OCI-LY1 (cell line): ENCODE measurements around the gene RASD2.

ENCODE experiments used
- H2AFZ ChIP-seq: fragments of 200-600 bp; sonication (generic), shearing (Covaris generic); 2 replicates; pipeline ENCODE4 v1.6.0; 2014; ENCODE audit warnings: antibody characterized with exemption, mild to moderate bottlenecking, low read length
- H3F3A ChIP-seq: fragments of 200-600 bp; sonication (generic), shearing (Covaris generic); 2 replicates; pipeline ENCODE4 v1.6.0; 2014; ENCODE audit warnings: mild to moderate bottlenecking, antibody characterized with exemption, low read length, moderate library complexity; ENCODE audit not compliant: insufficient read depth
- H3K27ac ChIP-seq: fragments of 200-600 bp; sonication (generic); 2 replicates; pipeline ENCODE4 v1.5.1; 2014; ENCODE audit warnings: low read length, mixed run types, mild to moderate bottlenecking, low read depth; ENCODE audit not compliant: poor library complexity, severe bottlenecking
- H3K27me3 ChIP-seq: fragments of 200-600 bp; sonication (generic); 2 replicates; pipeline ENCODE4 v1.6.0; 2014; ENCODE audit warnings: antibody characterized with exemption, mild to moderate bottlenecking, low read length, moderate library complexity; ENCODE audit not compliant: insufficient read depth
- H3K36me3 ChIP-seq: fragments of 200-600 bp; sonication (generic); 2 replicates; pipeline ENCODE4 v1.6.1; 2014; ENCODE audit warnings: mild to moderate bottlenecking, antibody characterized with exemption, low read length, moderate library complexity, mixed read lengths; ENCODE audit not compliant: insufficient read depth
- H3K4me1 ChIP-seq: fragments of 200-600 bp; sonication (generic); 2 replicates; pipeline ENCODE4 v1.5.1; 2014; ENCODE audit warnings: mild to moderate bottlenecking, low read length, moderate library complexity; ENCODE audit not compliant: insufficient read depth, severe bottlenecking
- H3K4me2 ChIP-seq: fragments of 200-600 bp; sonication (generic), shearing (Covaris generic); 2 replicates; pipeline ENCODE4 v1.6.1; 2014; ENCODE audit warnings: low read length
- H3K4me3 ChIP-seq: fragments of 200-600 bp; sonication (generic); 2 replicates; pipeline ENCODE4 v1.5.1; 2014; ENCODE audit warnings: low read length, low read depth, mild to moderate bottlenecking, mixed read lengths; ENCODE audit not compliant: poor library complexity, severe bottlenecking
- H3K79me2 ChIP-seq: fragments of 200-600 bp; shearing (Covaris generic); 2 replicates; pipeline ENCODE4 v1.6.1; 2016; ENCODE audit warnings: mixed run types, low read length, mixed read lengths; ENCODE audit not compliant: insufficient read depth
- H3K9ac ChIP-seq: fragments of 200-600 bp; sonication (generic), shearing (Covaris generic); 2 replicates; pipeline ENCODE4 v1.6.1; 2014; ENCODE audit warnings: mild to moderate bottlenecking, low read length, mixed read lengths
- H3K9me2 ChIP-seq: fragments of 200-600 bp; sonication (generic), shearing (Covaris generic); 2 replicates; pipeline ENCODE4 v1.6.1; 2014; ENCODE audit warnings: low read depth, mild to moderate bottlenecking, low read length, mixed read lengths
- H3K9me3 ChIP-seq: fragments of 200-600 bp; shearing (Covaris generic); 2 replicates; pipeline ENCODE4 v1.6.1; 2014; ENCODE audit warnings: low read length, mixed read lengths
- H4K20me1 ChIP-seq: fragments of 200-600 bp; sonication (generic), shearing (Covaris generic); 2 replicates; pipeline ENCODE4 v1.6.0; 2016; ENCODE audit warnings: mild to moderate bottlenecking, low read length; ENCODE audit not compliant: insufficient read depth
- EZH2 ChIP-seq: fragments of 200-600 bp; sonication (generic), shearing (Covaris generic); IDR thresholded peaks from 2 replicates; pipeline ENCODE4 v1.8.0; 2017; ENCODE audit warnings: borderline replicate concordance, mixed run types, mild to moderate bottlenecking, antibody characterized with exemption, low read length, moderate library complexity, mixed read lengths
- TF ChIP-seq, protein P1 (sequence below): fragments of 200-600 bp; sonication (generic), shearing (Covaris generic); IDR thresholded peaks from 2 replicates; pipeline ENCODE4 v1.5.1; 2017; ENCODE audit warnings: mild to moderate bottlenecking, antibody characterized with exemption, low read length, moderate library complexity, mixed read lengths

The RASD2 gene

DNA sequence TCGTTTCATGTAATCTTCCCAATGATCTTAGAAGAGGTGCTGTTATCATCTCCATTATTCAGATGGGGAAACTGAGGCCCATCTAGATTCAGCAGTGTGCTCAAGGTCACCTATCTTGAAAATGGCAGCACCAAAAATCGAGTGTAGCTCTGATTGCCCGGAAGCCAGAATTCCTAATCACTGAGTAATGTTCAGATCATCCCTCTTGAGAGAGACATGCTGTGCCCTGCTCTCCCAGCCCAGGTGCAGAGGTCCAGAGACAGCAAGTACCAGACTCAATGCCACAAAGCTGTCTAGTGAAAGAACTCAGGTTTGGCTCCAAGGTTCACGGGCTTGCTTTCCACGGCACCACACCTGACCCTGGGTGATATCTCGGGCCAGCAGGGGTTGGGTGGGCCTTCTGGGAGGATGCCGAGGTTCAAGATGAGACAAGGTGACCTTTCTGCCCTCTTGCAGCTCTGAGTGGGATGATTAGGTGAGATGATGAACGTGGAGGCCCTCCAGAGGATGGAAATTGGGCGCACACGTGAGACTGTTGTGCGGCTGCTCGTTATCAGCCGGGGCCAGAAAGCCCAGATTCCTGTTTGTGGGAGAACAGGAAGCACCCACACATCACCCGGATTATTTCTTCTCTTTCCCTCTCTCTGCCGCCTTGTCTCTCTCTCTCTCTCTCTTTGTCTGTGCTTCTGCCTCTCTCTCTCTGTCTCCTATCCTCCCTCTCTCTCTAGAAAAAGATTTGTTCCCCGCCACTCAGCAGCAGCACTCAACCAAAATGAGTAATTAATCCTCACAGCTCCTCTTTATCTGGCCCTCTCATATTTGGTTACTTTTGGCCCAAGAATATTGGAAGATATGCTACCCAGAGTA lies 19.0 kb upstream of the RASD2 start:
- Histone ChIP-seq H3K4me1 (no peaks in the 10 kb centered on the region), H2AFZ (no peak overlapping the region), H3K4me3 (no peak overlapping the region), H3K27ac (no peak overlapping the region), H3K36me3 (no peaks in the 10 kb centered on the region), H3K9ac (no peak overlapping the region), H4K20me1 (no peaks in the 10 kb centered on the region), H3K9me2 (no peaks in the 10 kb centered on the region), H3K9me3 (no peaks in the 10 kb centered on the region), H3K79me2 (no peaks in the 10 kb centered on the region), H3K27me3 (peaks cover 16% of the 10 kb centered on the region), H3K4me2 (no peak overlapping the region), H3F3A (no peaks in the 10 kb centered on the region)
- TF ChIP-seq, protein P1, sequence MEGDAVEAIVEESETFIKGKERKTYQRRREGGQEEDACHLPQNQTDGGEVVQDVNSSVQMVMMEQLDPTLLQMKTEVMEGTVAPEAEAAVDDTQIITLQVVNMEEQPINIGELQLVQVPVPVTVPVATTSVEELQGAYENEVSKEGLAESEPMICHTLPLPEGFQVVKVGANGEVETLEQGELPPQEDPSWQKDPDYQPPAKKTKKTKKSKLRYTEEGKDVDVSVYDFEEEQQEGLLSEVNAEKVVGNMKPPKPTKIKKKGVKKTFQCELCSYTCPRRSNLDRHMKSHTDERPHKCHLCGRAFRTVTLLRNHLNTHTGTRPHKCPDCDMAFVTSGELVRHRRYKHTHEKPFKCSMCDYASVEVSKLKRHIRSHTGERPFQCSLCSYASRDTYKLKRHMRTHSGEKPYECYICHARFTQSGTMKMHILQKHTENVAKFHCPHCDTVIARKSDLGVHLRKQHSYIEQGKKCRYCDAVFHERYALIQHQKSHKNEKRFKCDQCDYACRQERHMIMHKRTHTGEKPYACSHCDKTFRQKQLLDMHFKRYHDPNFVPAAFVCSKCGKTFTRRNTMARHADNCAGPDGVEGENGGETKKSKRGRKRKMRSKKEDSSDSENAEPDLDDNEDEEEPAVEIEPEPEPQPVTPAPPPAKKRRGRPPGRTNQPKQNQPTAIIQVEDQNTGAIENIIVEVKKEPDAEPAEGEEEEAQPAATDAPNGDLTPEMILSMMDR = no peak
- no peak for TF ChIP-seq EZH2

DNA sequence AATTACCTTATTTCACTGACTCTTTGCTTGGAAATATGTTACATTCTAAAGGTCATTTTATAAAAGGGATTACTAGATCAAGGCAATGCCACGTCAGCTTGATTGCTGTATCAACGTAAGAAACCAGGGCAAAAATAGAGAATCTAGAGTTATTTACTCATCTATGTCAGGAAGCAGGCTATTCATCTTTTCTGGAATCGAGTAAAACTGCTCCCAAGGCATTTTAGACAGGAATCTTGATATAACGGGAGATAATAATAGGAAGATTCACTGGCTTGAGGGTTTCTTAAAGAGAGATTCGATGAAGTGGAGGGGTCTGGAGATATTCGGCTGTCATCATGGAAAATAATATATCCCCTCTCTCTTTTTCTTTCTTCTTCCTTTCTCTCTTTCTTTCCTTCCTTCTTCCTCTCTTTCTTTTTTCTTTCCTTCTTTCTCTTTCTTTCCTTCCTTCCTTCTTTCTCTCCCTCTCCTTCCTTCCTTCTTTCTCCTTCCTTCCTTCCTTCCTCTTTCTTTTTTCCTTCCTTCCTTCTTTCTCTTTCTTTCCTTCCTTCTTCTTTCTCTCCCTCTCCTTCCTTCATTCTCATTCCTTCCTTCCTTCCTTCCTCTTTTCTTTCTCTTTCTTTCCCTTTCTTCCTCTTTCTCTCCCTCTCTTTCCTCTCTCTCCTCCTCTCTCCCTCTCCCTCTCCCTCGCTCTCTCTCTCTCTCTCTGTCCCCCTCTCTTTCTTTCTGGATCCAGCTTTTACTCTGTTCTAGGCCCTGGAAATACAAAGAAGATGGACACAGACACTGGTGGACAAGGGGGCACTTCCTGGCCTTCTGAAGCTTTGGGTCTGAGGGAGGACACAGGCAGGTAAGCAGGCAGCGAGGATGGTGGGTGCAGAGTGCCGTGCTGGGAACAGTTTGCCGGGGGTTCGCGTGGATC lies 18.1 kb upstream of the RASD2 start:
- no peaks in the 10 kb centered on the region for H3K4me1 ChIP-seq
- no peaks in the 10 kb centered on the region for H3K79me2 ChIP-seq
- H3K9me3 ChIP-seq = no peaks in the 10 kb centered on the region
- no peaks in the 10 kb centered on the region for H3K9me2 ChIP-seq
- no peak overlapping the region for H3K4me3 ChIP-seq
- H3K36me3 ChIP-seq = no peaks in the 10 kb centered on the region
- no peak for TF ChIP-seq EZH2
- H3K27me3 ChIP-seq = peaks cover 13% of the 10 kb centered on the region
- no peak overlapping the region for H3K4me2 ChIP-seq
- no peaks in the 10 kb centered on the region for H4K20me1 ChIP-seq
- no peak overlapping the region for H3K27ac ChIP-seq
- no peak overlapping the region for H3K9ac ChIP-seq
- H3F3A ChIP-seq = no peaks in the 10 kb centered on the region
- H2AFZ ChIP-seq = no peak overlapping the region

DNA sequence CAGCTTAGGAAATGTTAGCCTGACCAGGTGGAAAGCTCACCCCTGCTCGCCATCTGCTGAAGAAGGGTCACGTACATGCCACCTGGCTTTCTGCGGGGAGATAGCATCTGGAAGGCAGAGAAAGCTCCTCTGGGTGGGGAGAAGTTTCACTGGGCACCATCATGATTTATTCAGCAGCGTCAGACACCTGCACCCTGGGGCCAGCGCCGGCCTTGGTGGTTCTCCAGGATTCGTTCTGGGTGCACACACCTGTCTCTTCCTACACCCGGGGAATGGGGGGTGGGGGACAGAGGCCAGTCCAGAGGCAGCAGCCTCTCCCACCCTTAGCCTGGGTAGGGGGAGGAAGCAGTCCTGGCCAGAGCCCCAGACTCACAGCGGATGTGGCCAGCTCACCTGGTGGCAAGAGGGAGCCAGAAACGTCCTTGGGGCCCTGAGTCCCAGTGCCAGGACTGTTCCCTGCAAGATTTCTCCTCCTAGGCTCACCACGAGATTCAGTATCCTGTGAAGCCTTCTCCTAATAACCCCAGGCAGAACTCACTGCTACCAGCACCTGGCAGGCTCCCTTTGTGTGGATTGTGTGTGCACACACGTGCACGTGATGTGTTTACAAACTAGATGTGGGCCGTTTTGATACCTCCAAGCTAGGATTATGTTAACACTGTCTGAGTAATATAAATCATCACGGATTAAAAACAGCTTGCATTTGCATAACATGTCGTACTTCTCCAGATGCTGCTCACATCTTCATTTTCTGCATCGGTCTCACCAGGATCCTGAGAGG lies 17.3 kb upstream of the RASD2 start:
- TF ChIP-seq EZH2 = no peak
- TF ChIP-seq, protein P1 = no peak

More for the DNA sequence above, 17.3 kb upstream of the RASD2 start:
- H3K27me3 ChIP-seq = peaks cover 8% of the 10 kb centered on the region; the same call in 1 of the 2 replicates
- no peaks in the 10 kb centered on the region for H3K9me2 ChIP-seq
- no peaks in the 10 kb centered on the region for H3K36me3 ChIP-seq
- no peaks in the 10 kb centered on the region for H4K20me1 ChIP-seq
- no peak overlapping the region for H3K4me2 ChIP-seq
- no peak overlapping the region for H3K4me3 ChIP-seq
- H3K9ac ChIP-seq = no peak overlapping the region
- H3K27ac ChIP-seq = no peak overlapping the region
- H3F3A ChIP-seq = no peaks in the 10 kb centered on the region
- H3K4me1 ChIP-seq = no peaks in the 10 kb centered on the region
- no peaks in the 10 kb centered on the region for H3K9me3 ChIP-seq
- no peaks in the 10 kb centered on the region for H3K79me2 ChIP-seq
- no peak overlapping the region for H2AFZ ChIP-seq
